Loucy (cell line): ENCODE measurements around the gene KCNIP2.

Experiments used
- H2AFZ ChIP-seq: fragments of 200-600 bp; sonication (generic); 2 replicates; pipeline ENCODE4 v1.6.0; 2016; ENCODE audit warnings: antibody characterized with exemption, mild to moderate bottlenecking, low read length, moderate library complexity
- H3F3A ChIP-seq: fragments of 200-600 bp; 2 replicates; pipeline ENCODE4 v1.6.0; 2016; ENCODE audit warnings: antibody characterized with exemption, low read depth, mild to moderate bottlenecking
- H3K27me3 ChIP-seq: fragments of 200-600 bp; sonication (generic); 2 replicates; pipeline ENCODE4 v1.6.1; 2014; ENCODE audit warnings: low read length, mild to moderate bottlenecking; ENCODE audit not compliant: insufficient read depth, poor library complexity, severe bottlenecking
- H3K36me3 ChIP-seq: fragments of 200-600 bp; sonication (generic); 2 replicates; pipeline ENCODE4 v1.6.1; 2016; ENCODE audit warnings: low read length; ENCODE audit not compliant: insufficient read depth
- H3K4me1 ChIP-seq: fragments of 200-600 bp; sonication (generic); 2 replicates; pipeline ENCODE4 v1.5.1; 2014; ENCODE audit warnings: low read length, mild to moderate bottlenecking; ENCODE audit not compliant: insufficient read depth, poor library complexity, severe bottlenecking
- H3K4me2 ChIP-seq: fragments of 200-600 bp; sonication (generic); 2 replicates; pipeline ENCODE4 v1.6.0; 2014; ENCODE audit warnings: antibody characterized with exemption, low read length, low read depth, mild to moderate bottlenecking; ENCODE audit not compliant: poor library complexity, severe bottlenecking
- H3K4me3 ChIP-seq: fragments of 200-600 bp; sonication (generic); 2 replicates; pipeline ENCODE4 v1.5.1; 2014; ENCODE audit warnings: low read length, mild to moderate bottlenecking, mixed read lengths; ENCODE audit not compliant: poor library complexity, severe bottlenecking
- H3K79me2 ChIP-seq: fragments of 200-600 bp; sonication (generic); 2 replicates; pipeline ENCODE4 v1.6.1; 2014; ENCODE audit warnings: low read length; ENCODE audit not compliant: insufficient read depth
- H3K9ac ChIP-seq: fragments of 200-600 bp; sonication (generic); 2 replicates; pipeline ENCODE4 v1.6.0; 2014; ENCODE audit warnings: mild to moderate bottlenecking, low read depth, low read length, moderate library complexity; ENCODE audit not compliant: poor library complexity, severe bottlenecking
- H3K9me2 ChIP-seq: fragments of 200-600 bp; sonication (generic); replicated peaks from 2 replicates; pipeline ENCODE4 v1.6.1; 2016; ENCODE audit warnings: low read depth, low read length, mixed read lengths
- H3K9me3 ChIP-seq: fragments of 200-600 bp; sonication (generic); 2 replicates; pipeline ENCODE4 v1.6.1; 2014; ENCODE audit warnings: mild to moderate bottlenecking, antibody characterized with exemption, low read length, low read depth; ENCODE audit not compliant: insufficient read depth
- H4K20me1 ChIP-seq: fragments of 200-600 bp; sonication (generic); 2 replicates; pipeline ENCODE4 v1.6.0; 2014; ENCODE audit warnings: antibody characterized with exemption, low read length, mild to moderate bottlenecking; ENCODE audit not compliant: insufficient read depth, poor library complexity, severe bottlenecking
- EZH2phosphoT487 ChIP-seq: fragments of 200-600 bp; IDR thresholded peaks from 2 replicates; pipeline ENCODE4 v1.6.1; 2018; ENCODE audit warnings: antibody characterized with exemption, mild to moderate bottlenecking, moderate library complexity, borderline replicate concordance
- TF ChIP-seq, protein P1 (sequence below): fragments of 200-600 bp; sonication (generic); conservative IDR thresholded peaks from 2 replicates; pipeline ENCODE4 v1.5.1; 2014; ENCODE audit warnings: mild to moderate bottlenecking, antibody characterized with exemption, low read length

KCNIP2 gene

DNA sequence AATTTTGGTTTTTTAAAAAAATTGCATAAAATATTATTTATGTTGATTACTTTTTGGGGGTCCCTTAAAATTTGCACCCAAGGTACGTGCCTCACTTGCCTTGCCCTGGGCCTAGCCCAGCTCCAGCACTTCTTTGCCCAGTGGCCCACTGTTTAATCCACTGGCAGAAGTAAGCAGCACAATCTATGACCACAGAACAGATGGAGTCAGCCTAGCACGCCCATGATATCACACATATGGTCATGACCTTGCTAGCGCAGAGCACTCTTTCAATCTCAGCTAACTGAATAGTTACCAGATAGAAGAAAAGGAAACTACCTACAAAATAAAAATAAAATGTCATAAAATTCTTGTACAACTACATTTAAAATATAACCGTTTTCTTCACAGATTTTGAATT lies 31.0 kb downstream of the KCNIP2 start:
- H3K9me2 ChIP-seq, result no peaks in the 10 kb centered on the region
- TF ChIP-seq, protein P1, sequence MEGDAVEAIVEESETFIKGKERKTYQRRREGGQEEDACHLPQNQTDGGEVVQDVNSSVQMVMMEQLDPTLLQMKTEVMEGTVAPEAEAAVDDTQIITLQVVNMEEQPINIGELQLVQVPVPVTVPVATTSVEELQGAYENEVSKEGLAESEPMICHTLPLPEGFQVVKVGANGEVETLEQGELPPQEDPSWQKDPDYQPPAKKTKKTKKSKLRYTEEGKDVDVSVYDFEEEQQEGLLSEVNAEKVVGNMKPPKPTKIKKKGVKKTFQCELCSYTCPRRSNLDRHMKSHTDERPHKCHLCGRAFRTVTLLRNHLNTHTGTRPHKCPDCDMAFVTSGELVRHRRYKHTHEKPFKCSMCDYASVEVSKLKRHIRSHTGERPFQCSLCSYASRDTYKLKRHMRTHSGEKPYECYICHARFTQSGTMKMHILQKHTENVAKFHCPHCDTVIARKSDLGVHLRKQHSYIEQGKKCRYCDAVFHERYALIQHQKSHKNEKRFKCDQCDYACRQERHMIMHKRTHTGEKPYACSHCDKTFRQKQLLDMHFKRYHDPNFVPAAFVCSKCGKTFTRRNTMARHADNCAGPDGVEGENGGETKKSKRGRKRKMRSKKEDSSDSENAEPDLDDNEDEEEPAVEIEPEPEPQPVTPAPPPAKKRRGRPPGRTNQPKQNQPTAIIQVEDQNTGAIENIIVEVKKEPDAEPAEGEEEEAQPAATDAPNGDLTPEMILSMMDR, result no peak
- TF ChIP-seq EZH2phosphoT487, result no peak
- peak overlapping the region; percentile 100 for H3K4me2 ChIP-seq
- no peaks in the 10 kb centered on the region for H3F3A ChIP-seq
- H3K9me3 ChIP-seq, result no peaks in the 10 kb centered on the region
- peaks cover 92% of the 10 kb centered on the region for H4K20me1 ChIP-seq
- H2AFZ ChIP-seq, result no peak overlapping the region
- H3K9ac ChIP-seq, result peak overlapping the region; percentile 91
- peaks cover 33% of the 10 kb centered on the region for H3K4me1 ChIP-seq
- no peaks in the 10 kb centered on the region for H3K27me3 ChIP-seq
- H3K4me3 ChIP-seq, result peak overlapping the region; percentile 98
- peaks cover 52% of the 10 kb centered on the region for H3K36me3 ChIP-seq
- peaks cover 97% of the 10 kb centered on the region for H3K79me2 ChIP-seq

DNA sequence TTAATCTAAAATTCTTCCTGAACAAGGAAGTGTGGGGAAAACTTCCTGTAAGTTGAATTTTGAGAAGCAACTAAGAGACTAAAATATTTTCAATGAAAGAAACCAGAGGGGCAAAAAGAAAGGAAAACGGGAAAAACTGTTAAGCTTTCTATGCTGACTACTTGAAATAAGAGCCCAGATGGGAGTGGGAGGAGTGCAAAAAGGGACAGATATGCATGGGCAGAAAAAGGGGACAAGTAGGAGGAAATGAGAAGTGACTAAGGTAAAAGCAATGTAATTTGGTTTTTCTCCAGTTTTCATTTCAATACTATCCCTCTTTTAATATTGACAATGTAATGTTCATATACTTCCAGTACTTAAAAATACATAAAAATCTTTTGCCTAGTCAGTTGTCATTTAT lies 36.4 kb downstream of the KCNIP2 start:
- Histone ChIP-seq H3F3A (no peaks in the 10 kb centered on the region), H3K9ac (no peak overlapping the region), H3K79me2 (peaks cover 50% of the 10 kb centered on the region), H3K9me2 (no peaks in the 10 kb centered on the region), H3K9me3 (no peaks in the 10 kb centered on the region), H3K4me2 (no peak overlapping the region), H3K27me3 (no peaks in the 10 kb centered on the region), H3K4me3 (no peak overlapping the region), H3K36me3 (peaks cover 91% of the 10 kb centered on the region), H2AFZ (no peak overlapping the region), H4K20me1 (peaks cover 47% of the 10 kb centered on the region), H3K4me1 (no peaks in the 10 kb centered on the region)
- TF ChIP-seq, protein P1, result no peak
- no peak for TF ChIP-seq EZH2phosphoT487

DNA sequence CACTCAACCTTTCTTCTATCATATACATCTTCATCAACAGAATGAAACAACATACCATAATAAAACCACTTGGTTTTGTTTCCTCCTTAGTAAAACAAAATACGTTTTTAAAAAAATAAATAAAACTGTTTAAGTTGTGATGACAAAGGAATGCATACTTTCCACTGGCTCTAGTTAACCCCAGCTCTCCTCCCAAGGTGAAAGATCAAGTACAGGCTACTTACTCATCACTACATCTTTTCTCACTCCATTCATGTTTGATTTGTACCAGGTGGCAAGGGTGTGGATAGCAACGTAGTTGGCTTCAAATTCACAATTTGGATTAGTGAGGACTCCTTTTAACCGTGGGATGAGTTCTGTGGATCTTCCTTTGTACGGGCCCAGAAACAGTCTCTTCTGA lies 40.1 kb downstream of the KCNIP2 start:
- H3K4me3 ChIP-seq, result no peak overlapping the region
- H3K9me2 ChIP-seq, result no peaks in the 10 kb centered on the region
- H3F3A ChIP-seq, result no peaks in the 10 kb centered on the region
- H3K9me3 ChIP-seq, result no peaks in the 10 kb centered on the region
- H3K4me1 ChIP-seq, result no peaks in the 10 kb centered on the region
- H3K36me3 ChIP-seq, result peaks cover 94% of the 10 kb centered on the region
- H3K27me3 ChIP-seq, result no peaks in the 10 kb centered on the region
- H3K4me2 ChIP-seq, result no peak overlapping the region
- H2AFZ ChIP-seq, result no peak overlapping the region
- H3K9ac ChIP-seq, result no peak overlapping the region
- peaks cover 43% of the 10 kb centered on the region for H4K20me1 ChIP-seq
- peaks cover 48% of the 10 kb centered on the region; the same call in 1 of the 2 replicates for H3K79me2 ChIP-seq
- TF ChIP-seq EZH2phosphoT487, result no peak
- TF ChIP-seq, protein P1, result no peak
